Naive thymus-derived CD4-positive, alpha-beta T cell (primary cell): ENCODE measurements around the gene ZFP91. TPM values are rescaled to one million over a fixed set of nuclear protein-coding genes. Genes with fewer than 3 reads are reported as not detected.

Experiments
- ATAC-seq: fragments of 150-1000 bp; cut with Tn5 transposase; 2 replicates; pipeline ENCODE4 v1.10.0; 2021; ENCODE audit warnings: mild to moderate bottlenecking, moderate library complexity
- CTCF ChIA-PET: fragments of 350-600 bp; sonication (Branson Sonifier 250); formaldehyde crosslinking; loops from one replicate; lab custom pipeline; 2021; ENCODE audit warnings: antibody characterized with exemption; lab: Charles Lee
- POLR2A ChIA-PET: fragments of 350-600 bp; sonication (Branson Sonifier 250); formaldehyde crosslinking; loops from one replicate; lab custom pipeline; 2021; ENCODE audit warnings: antibody characterized with exemption, inconsistent platforms; lab: Charles Lee
- DNase-seq, 9 donors: peaks; one replicate each; pipeline versions ENCODE4 v3.0.0 to v3.0.0-alpha.2; 2020 to 2022; ENCODE audit warnings: mixed read lengths in 1 of 9
- H3K27ac ChIP-seq: one replicate; pipeline ENCODE4 v1.7.0; 2013; ENCODE audit warnings: mild to moderate bottlenecking, low read depth, low read length, moderate library complexity
- H3K27me3 ChIP-seq, 2 donors: one replicate each; pipeline ENCODE4 v1.7.0; 2013; ENCODE audit warnings: low read length in 2 of 2, mild to moderate bottlenecking in 2 of 2, moderate library complexity in 2 of 2; ENCODE audit not compliant: control insufficient read depth in 2 of 2, insufficient read depth in 2 of 2
- H3K36me3 ChIP-seq, 3 experiments: 1 replicate in 2 of 3; 2 replicates in 1 of 3; pipeline ENCODE4 v1.7.0; 2013; ENCODE audit warnings: low read length in 3 of 3, mild to moderate bottlenecking in 3 of 3, moderate library complexity in 1 of 3; ENCODE audit not compliant: insufficient read depth in 3 of 3, control insufficient read depth in 2 of 3
- H3K4me1 ChIP-seq, 2 donors: one replicate each; pipeline ENCODE4 v1.7.0; 2013; ENCODE audit warnings: low read length in 2 of 2, mild to moderate bottlenecking in 2 of 2, moderate library complexity in 1 of 2; ENCODE audit not compliant: control insufficient read depth in 2 of 2, insufficient read depth in 2 of 2
- H3K4me3 ChIP-seq: 2 replicates; pipeline ENCODE4 v1.7.0; 2013; ENCODE audit warnings: mild to moderate bottlenecking, low read length
- H3K9me3 ChIP-seq, 3 experiments: 1 replicate in 2 of 3; 2 replicates in 1 of 3; pipeline ENCODE4 v1.7.0; 2013; ENCODE audit warnings: low read length in 3 of 3; ENCODE audit not compliant: control insufficient read depth in 2 of 3
- H3K27ac Mint-ChIP-seq, 9 donors: one replicate each; pipeline ENCODE4 v1.8.0; 2020 to 2022; ENCODE audit warnings: mixed read lengths in 9 of 9, mild to moderate bottlenecking in 8 of 9, moderate library complexity in 5 of 9, inconsistent platforms in 2 of 9
- H3K27me3 Mint-ChIP-seq, 5 donors: one replicate each; pipeline ENCODE4 v1.8.0; 2021 to 2022; ENCODE audit warnings: mixed read lengths in 5 of 5, mild to moderate bottlenecking in 1 of 5
- H3K36me3 Mint-ChIP-seq, 5 donors: one replicate each; pipeline ENCODE4 v1.8.0; 2020 to 2022; ENCODE audit warnings: mixed read lengths in 5 of 5, mild to moderate bottlenecking in 3 of 5, inconsistent platforms in 1 of 5
- H3K4me1 Mint-ChIP-seq, 7 donors: one replicate each; pipeline ENCODE4 v1.8.0; 2020 to 2022; ENCODE audit warnings: mixed read lengths in 7 of 7, mild to moderate bottlenecking in 3 of 7, inconsistent platforms in 1 of 7
- H3K4me3 Mint-ChIP-seq, 10 donors: one replicate each; pipeline ENCODE4 v1.8.0; 2020 to 2022; ENCODE audit warnings: mild to moderate bottlenecking in 10 of 10, mixed read lengths in 10 of 10, moderate library complexity in 6 of 10, inconsistent platforms in 2 of 10
- H3K9me3 Mint-ChIP-seq, 11 donors: one replicate each; pipeline ENCODE4 v1.8.0; 2020 to 2022; ENCODE audit warnings: mixed read lengths in 11 of 11, mild to moderate bottlenecking in 4 of 11, inconsistent platforms in 1 of 11, moderate library complexity in 1 of 11
- intact Hi-C, 2 donors: fragments of 100-400 bp; cut with micrococcal nuclease; formaldehyde crosslinking; loops; one replicate each; pipeline ENCODE4 v1.15.1; 2023
- polyA plus RNA-seq, 2 donors: library from polyadenylated mRNA; unstranded; fragments of 300-500 nt; fragmentation: Illumina TruSeq; gene quantifications; one replicate each; pipeline ENCODE4 v1.2.3, GENCODE V29; 2021
- total RNA-seq, 6 experiments: library from RNA in 5 of 6; stranded (reverse) in 5 of 6; gene quantifications; 1 replicate in 5 of 6; 2 replicates in 1 of 6; pipeline ENCODE4 v1.2.3 and lab custom pipeline; 2021 to 2026

Gene ZFP91
- total and polyA plus RNA-seq, 7 experiments from 2014 or later: 6.5 to 53.8 (median 39.1) TPM

- peaks cover 13 to 68% (median 57%) of the 10 kb centered on the region in 5 donors for H3K36me3 Mint-ChIP-seq
- ATAC-seq (no peak), DNase-seq (no peak)
- Histone ChIP-seq H3K27me3 (no peaks in the 10 kb centered on the region), H3K36me3 (peaks cover 46 to 85% (median 56%) of the 10 kb centered on the region in 3 experiments), H3K4me1 (peaks cover 0 to 4% of the 10 kb centered on the region in 2 donors), H3K9me3 (no peaks in the 10 kb centered on the region), H3K4me3 (no peak overlapping the region), H3K27ac (no peak overlapping the region)
- intact Hi-C loops: no loop called here
- H3K27ac Mint-ChIP-seq: peak overlapping the region in 2 of 9 donors; percentile 17 to 76
- POLR2A ChIA-PET: no interaction called here
- CTCF ChIA-PET: no interaction called here
- H3K4me3 Mint-ChIP-seq: no peak overlapping the region
- no peaks in the 10 kb centered on the region for H3K9me3 Mint-ChIP-seq
- no peaks in the 10 kb centered on the region for H3K27me3 Mint-ChIP-seq
- peaks cover 6 to 34% (median 15%) of the 10 kb centered on the region in 7 donors for H3K4me1 Mint-ChIP-seq
Measured at GRCh38 chr11:58616594-58616993, 37.7 kb downstream of the ZFP91 start.

- Histone ChIP-seq H3K4me1 (peaks cover 0 to 7% of the 10 kb centered on the region in 2 donors), H3K9me3 (no peaks in the 10 kb centered on the region), H3K36me3 (peaks cover 32 to 78% (median 43%) of the 10 kb centered on the region in 3 experiments), H3K4me3 (no peak overlapping the region), H3K27ac (no peak overlapping the region), H3K27me3 (no peaks in the 10 kb centered on the region)
- peaks cover 10 to 45% (median 27%) of the 10 kb centered on the region in 7 donors for H3K4me1 Mint-ChIP-seq
- H3K4me3 Mint-ChIP-seq: no peak overlapping the region
- ChIA-PET POLR2A (no interaction called here), CTCF (interaction anchor here (0.5 to 3.2 kb wide), 3 partner anchors 11 to 488 kb away, joined by 3 to 16 read pairs (median 4); no protein-coding TSS in a partner anchor)
- peaks cover 18 to 67% (median 51%) of the 10 kb centered on the region in 5 donors for H3K36me3 Mint-ChIP-seq
- DNase-seq (peak in 1 of 9 donors; percentile 24), ATAC-seq (peak; percentile 60)
- H3K27ac Mint-ChIP-seq: peak overlapping the region in 8 of 9 donors; percentile 30 to 85 (median 75)
- no peaks in the 10 kb centered on the region for H3K9me3 Mint-ChIP-seq
- no peaks in the 10 kb centered on the region for H3K27me3 Mint-ChIP-seq
- intact Hi-C loops: loop anchor here in 1 of 2 donors (1.0 kb wide), 1 partner anchor 50 kb away; no protein-coding TSS in a partner anchor
Measured at GRCh38 chr11:58617976-58618557, 39.2 kb downstream of the ZFP91 start.

- Histone ChIP-seq H3K9me3 (no peaks in the 10 kb centered on the region), H3K4me3 (no peak overlapping the region), H3K27me3 (no peaks in the 10 kb centered on the region), H3K4me1 (peaks cover 0 to 7% of the 10 kb centered on the region in 2 donors), H3K27ac (peak overlapping the region; percentile 54), H3K36me3 (peaks cover 12 to 67% (median 31%) of the 10 kb centered on the region in 3 experiments)
- POLR2A ChIA-PET: interaction anchor here (1.0 kb wide), 1 partner anchor 42 kb away, joined by 4 read pairs; no protein-coding TSS in a partner anchor
- Mint-ChIP-seq H3K4me1 (peaks cover 10 to 39% (median 24%) of the 10 kb centered on the region in 7 donors), H3K9me3 (no peaks in the 10 kb centered on the region), H3K27ac (peak overlapping the region; percentile 16 to 84 (median 51)), H3K4me3 (peak overlapping the region in 1 of 10 donors; percentile 27), H3K27me3 (no peaks in the 10 kb centered on the region), H3K36me3 (peaks cover 20 to 57% (median 31%) of the 10 kb centered on the region in 5 donors)
- peak in 3 of 9 donors; percentile 10 to 19 (median 12) for DNase-seq
- CTCF ChIA-PET: interaction anchor here (1.3 kb wide), 1 partner anchor 33 kb away, joined by 5 read pairs; no protein-coding TSS in a partner anchor
- no peak for ATAC-seq
- intact Hi-C loops: no loop called here
Measured at GRCh38 chr11:58621586-58622262, 42.9 kb downstream of the ZFP91 start.

GRCh38 chr11:58622344-58622743 is 43.5 kb downstream of the ZFP91 start, which contains the start of gene CNTF:
TSS of gene CNTF (plus strand) at chr11:58622665. CDS start at chr11:58622753, 88 bp downstream.
- H3K27ac ChIP-seq: peak within 1 kb of the TSS; percentile 54
- no peaks in the 10 kb centered on the region for H3K27me3 ChIP-seq
- peaks cover 10 to 39% (median 24%) of the 10 kb centered on the region in 7 donors for H3K4me1 Mint-ChIP-seq
- no peaks in the 10 kb centered on the region for H3K9me3 Mint-ChIP-seq
- ChIA-PET POLR2A (interaction anchor here (1.0 to 1.9 kb wide), 2 partner anchors 17 to 43 kb away, joined by 4 to 8 read pairs; no protein-coding TSS in a partner anchor), CTCF (interaction anchor here (1.3 kb wide), 1 partner anchor 33 kb away, joined by 5 read pairs; no protein-coding TSS in a partner anchor)
- H3K4me3 ChIP-seq: no peak within 1 kb of the TSS
- peak within 1 kb of the TSS; percentile 16 to 84 (median 51) for H3K27ac Mint-ChIP-seq
- peaks cover 7 to 61% (median 25%) of the 10 kb centered on the region in 3 experiments for H3K36me3 ChIP-seq
- H3K36me3 Mint-ChIP-seq: peaks cover 16 to 51% (median 29%) of the 10 kb centered on the region in 5 donors
- H3K9me3 ChIP-seq: no peaks in the 10 kb centered on the region
- ATAC-seq (no peak), DNase-seq (no peak)
- H3K27me3 Mint-ChIP-seq: no peaks in the 10 kb centered on the region
- peaks cover 0 to 7% of the 10 kb centered on the region in 2 donors for H3K4me1 ChIP-seq
- intact Hi-C loops: no loop called here
- H3K4me3 Mint-ChIP-seq: peak within 1 kb of the TSS in 2 of 10 donors; percentile 4 to 27

GRCh38 chr11:58625086-58625485 is 46.2 kb downstream of the ZFP91 start:
- POLR2A ChIA-PET: interaction anchor here (1.4 kb wide), 1 partner anchor 28 kb away, joined by 3 read pairs; no protein-coding TSS in a partner anchor
- peaks cover 0 to 34% (median 13%) of the 10 kb centered on the region in 3 experiments for H3K36me3 ChIP-seq
- Mint-ChIP-seq H3K27me3 (no peaks in the 10 kb centered on the region), H3K4me3 (no peak overlapping the region), H3K4me1 (peaks cover 10 to 28% (median 24%) of the 10 kb centered on the region in 7 donors), H3K27ac (peak overlapping the region in 1 of 9 donors; percentile 9), H3K36me3 (peaks cover 6 to 32% (median 15%) of the 10 kb centered on the region in 5 donors), H3K9me3 (no peaks in the 10 kb centered on the region)
- DNase-seq: no peak
- no peaks in the 10 kb centered on the region for H3K27me3 ChIP-seq
- no peaks in the 10 kb centered on the region for H3K9me3 ChIP-seq
- intact Hi-C loops: no loop called here
- CTCF ChIA-PET: no interaction called here
- no peak overlapping the region for H3K27ac ChIP-seq
- H3K4me3 ChIP-seq: no peak overlapping the region
- peaks cover 0 to 7% of the 10 kb centered on the region in 2 donors for H3K4me1 ChIP-seq
- ATAC-seq: no peak

- intact Hi-C loops: no loop called here
- no peak overlapping the region for H3K27ac ChIP-seq
- H3K4me3 ChIP-seq: no peak overlapping the region
- H3K9me3 ChIP-seq: no peaks in the 10 kb centered on the region
- peaks cover 7 to 23% (median 19%) of the 10 kb centered on the region in 7 donors for H3K4me1 Mint-ChIP-seq
- no peak overlapping the region for H3K4me3 Mint-ChIP-seq
- POLR2A ChIA-PET: interaction anchor here (1.4 kb wide), 1 partner anchor 29 kb away, joined by 3 read pairs; no protein-coding TSS in a partner anchor
- H3K9me3 Mint-ChIP-seq: no peaks in the 10 kb centered on the region
- CTCF ChIA-PET: interaction anchor here (1.5 to 7.4 kb wide), 2 partner anchors 13 to 59 kb away, joined by 10 to 40 read pairs; no protein-coding TSS in a partner anchor
- H3K4me1 ChIP-seq: peaks cover 0 to 6% of the 10 kb centered on the region in 2 donors
- no peaks in the 10 kb centered on the region for H3K27me3 ChIP-seq
- ATAC-seq (peak; percentile 28), DNase-seq (no peak)
- peaks cover 6 to 28% (median 14%) of the 10 kb centered on the region in 5 donors for H3K36me3 Mint-ChIP-seq
- peak overlapping the region in 4 of 9 donors; percentile 9 to 40 (median 26) for H3K27ac Mint-ChIP-seq
- H3K36me3 ChIP-seq: peaks cover 0 to 28% (median 13%) of the 10 kb centered on the region in 3 experiments
- H3K27me3 Mint-ChIP-seq: no peaks in the 10 kb centered on the region
Measured at GRCh38 chr11:58625826-58626460, 47.1 kb downstream of the ZFP91 start.
